ENCODE measurements around the gene MPO.

Gene MPO

DNA sequence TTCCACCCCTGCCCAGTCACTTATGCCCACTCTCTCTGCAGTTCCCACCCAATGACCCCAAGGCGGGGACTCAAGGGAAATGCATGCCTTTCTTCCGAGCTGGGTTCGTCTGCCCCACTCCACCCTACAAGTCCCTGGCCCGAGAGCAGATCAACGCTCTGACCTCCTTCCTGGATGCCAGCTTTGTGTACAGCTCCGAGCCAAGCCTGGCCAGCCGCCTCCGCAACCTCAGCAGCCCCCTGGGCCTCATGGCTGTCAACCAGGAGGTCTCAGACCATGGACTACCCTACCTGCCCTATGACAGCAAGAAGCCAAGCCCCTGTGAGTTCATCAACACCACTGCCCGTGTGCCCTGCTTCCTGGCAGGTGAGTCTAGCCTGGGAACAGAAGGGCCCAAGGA is 28.6 kb downstream of the MPO start:
- H3K27ac Mint-ChIP-seq, result no peak overlapping the region
- peaks cover 16% of the 10 kb centered on the region for H3K4me1 Mint-ChIP-seq (ENCODE audit: low read depth)
- no peak for DNase-seq (ENCODE audit: low spot score)
- H3K4me3 Mint-ChIP-seq, result no peak overlapping the region
- H3K9me3 Mint-ChIP-seq, result no peaks in the 10 kb centered on the region
- peaks cover 39% of the 10 kb centered on the region for H3K27me3 Mint-ChIP-seq (ENCODE audit: low read depth)
- H3K36me3 Mint-ChIP-seq (ENCODE audit: low read depth), result no peaks in the 10 kb centered on the region

GRCh38 chr17:58250344-58251011 is 30.3 kb downstream of the MPO start:
- Mint-ChIP-seq H3K36me3 (ENCODE audit: low read depth) (no peaks in the 10 kb centered on the region), H3K27me3 (ENCODE audit: low read depth) (peaks cover 40% of the 10 kb centered on the region), H3K4me1 (ENCODE audit: low read depth) (peaks cover 16% of the 10 kb centered on the region), H3K9me3 (no peaks in the 10 kb centered on the region), H3K27ac (no peak overlapping the region), H3K4me3 (peak overlapping the region; percentile 74)
- DNase-seq (ENCODE audit: low spot score), result no peak

GRCh38 chr17:58249270-58250133 is 31.2 kb downstream of the MPO start:
- H3K27ac Mint-ChIP-seq, result no peak overlapping the region
- H3K36me3 Mint-ChIP-seq (ENCODE audit: low read depth), result no peaks in the 10 kb centered on the region
- peaks cover 36% of the 10 kb centered on the region for H3K27me3 Mint-ChIP-seq (ENCODE audit: low read depth)

DNA sequence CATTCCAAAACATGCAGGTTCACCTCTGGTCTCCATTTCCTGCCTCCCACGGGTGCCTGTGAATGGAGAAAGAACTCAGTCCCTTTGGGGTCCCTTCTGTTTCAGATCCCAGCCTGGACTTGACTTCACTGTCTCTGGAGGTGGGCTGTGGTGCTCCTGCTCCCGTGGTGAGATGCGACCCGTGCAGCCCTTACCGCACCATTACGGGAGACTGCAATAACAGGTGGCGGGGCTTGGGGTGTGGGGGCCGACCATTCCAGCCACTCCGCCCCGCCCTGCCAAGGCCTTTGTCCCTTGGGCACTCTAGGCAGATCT is 31.8 kb downstream of the MPO start:
- Mint-ChIP-seq H3K4me3 (peak overlapping the region; percentile 74), H3K9me3 (no peaks in the 10 kb centered on the region), H3K36me3 (ENCODE audit: low read depth) (no peaks in the 10 kb centered on the region), H3K27me3 (ENCODE audit: low read depth) (peaks cover 38% of the 10 kb centered on the region), H3K4me1 (ENCODE audit: low read depth) (peaks cover 16% of the 10 kb centered on the region), H3K27ac (no peak overlapping the region)
- DNase-seq (ENCODE audit: low spot score), result no peak

More at GRCh38 chr17:58249270-58250133, 31.2 kb downstream of the MPO start:
- Mint-ChIP-seq H3K4me3 (peak overlapping the region; percentile 74), H3K9me3 (no peaks in the 10 kb centered on the region), H3K4me1 (ENCODE audit: low read depth) (peaks cover 16% of the 10 kb centered on the region)
- peak; percentile 66 for DNase-seq (ENCODE audit: low spot score)

GRCh38 chr17:58247511-58248363 is 33.0 kb downstream of the MPO start:
- Mint-ChIP-seq H3K27me3 (ENCODE audit: low read depth) (peaks cover 39% of the 10 kb centered on the region), H3K36me3 (ENCODE audit: low read depth) (no peaks in the 10 kb centered on the region), H3K4me1 (ENCODE audit: low read depth) (peaks cover 18% of the 10 kb centered on the region), H3K4me3 (peak overlapping the region; percentile 19), H3K9me3 (no peaks in the 10 kb centered on the region), H3K27ac (peak overlapping the region; percentile 5)
- DNase-seq (ENCODE audit: low spot score), result no peak

DNA sequence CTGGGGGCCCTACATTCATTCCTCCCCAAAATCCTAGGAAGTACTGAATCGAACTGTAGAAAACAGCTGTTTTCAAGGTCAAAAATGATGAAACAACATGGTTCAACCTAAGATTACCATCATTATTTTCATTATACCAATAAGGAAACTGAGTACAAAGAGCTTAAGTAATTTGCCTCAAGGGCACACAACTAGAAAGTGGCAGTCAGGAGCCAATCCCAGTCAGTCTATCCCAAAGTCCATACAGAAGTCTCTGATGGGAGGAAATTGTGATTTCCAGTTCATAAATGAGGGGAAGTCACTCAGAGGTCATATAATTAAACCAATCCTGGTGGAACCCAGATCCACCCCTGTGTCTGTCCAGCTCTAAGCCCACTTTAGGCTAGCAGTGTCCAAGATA is 34.0 kb downstream of the MPO start:
- Mint-ChIP-seq H3K36me3 (ENCODE audit: low read depth) (no peaks in the 10 kb centered on the region), H3K9me3 (no peaks in the 10 kb centered on the region), H3K4me3 (no peak overlapping the region), H3K27ac (no peak overlapping the region), H3K4me1 (ENCODE audit: low read depth) (peaks cover 18% of the 10 kb centered on the region), H3K27me3 (ENCODE audit: low read depth) (peaks cover 32% of the 10 kb centered on the region)
- no peak for DNase-seq (ENCODE audit: low spot score)

GRCh38 chr17:58246104-58246740 is 34.5 kb downstream of the MPO start:
- Mint-ChIP-seq H3K27ac (no peak overlapping the region), H3K4me1 (ENCODE audit: low read depth) (peaks cover 18% of the 10 kb centered on the region), H3K36me3 (ENCODE audit: low read depth) (no peaks in the 10 kb centered on the region), H3K9me3 (no peaks in the 10 kb centered on the region), H3K4me3 (no peak overlapping the region), H3K27me3 (ENCODE audit: low read depth) (peaks cover 33% of the 10 kb centered on the region)
- no peak for DNase-seq (ENCODE audit: low spot score)

- DNase-seq (ENCODE audit: low spot score), result no peak
- no peaks in the 10 kb centered on the region for H3K36me3 Mint-ChIP-seq (ENCODE audit: low read depth)
- H3K27ac Mint-ChIP-seq, result no peak overlapping the region
- no peaks in the 10 kb centered on the region for H3K9me3 Mint-ChIP-seq
- H3K4me3 Mint-ChIP-seq, result no peak overlapping the region
- peaks cover 18% of the 10 kb centered on the region for H3K4me1 Mint-ChIP-seq (ENCODE audit: low read depth)
- peaks cover 37% of the 10 kb centered on the region for H3K27me3 Mint-ChIP-seq (ENCODE audit: low read depth)
These were observed 35.2 kb downstream of the MPO start for GRCh38 chr17:58245428-58246103.

DNA sequence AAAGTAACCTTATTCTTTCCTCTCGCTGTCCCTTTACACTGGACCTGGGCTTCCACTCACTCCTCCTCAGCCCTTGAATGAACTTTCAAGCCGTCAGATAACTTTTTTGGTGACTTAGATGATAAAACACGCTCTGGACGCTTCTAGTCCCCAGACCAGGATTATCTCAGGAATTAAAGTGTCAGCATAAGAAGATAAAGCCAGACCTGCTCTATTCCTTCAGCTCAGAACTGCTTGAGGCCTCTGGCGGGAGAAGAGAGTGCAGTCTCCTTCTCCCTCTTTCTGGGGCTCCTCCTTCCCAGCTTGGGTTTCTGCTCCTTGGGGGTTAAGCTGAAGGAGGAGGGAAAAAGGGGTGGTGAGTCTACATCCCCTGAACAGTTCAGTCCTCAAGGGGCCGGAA is 35.8 kb downstream of the MPO start:
- no peaks in the 10 kb centered on the region for H3K36me3 Mint-ChIP-seq (ENCODE audit: low read depth)
- H3K27me3 Mint-ChIP-seq (ENCODE audit: low read depth), result peaks cover 42% of the 10 kb centered on the region
- no peak overlapping the region for H3K27ac Mint-ChIP-seq

GRCh38 chr17:58242171-58242784 is 38.5 kb downstream of the MPO start:
- no peak for DNase-seq (ENCODE audit: low spot score)
- H3K9me3 Mint-ChIP-seq, result no peaks in the 10 kb centered on the region
- H3K27ac Mint-ChIP-seq, result no peak overlapping the region
- no peak overlapping the region for H3K4me3 Mint-ChIP-seq
- H3K36me3 Mint-ChIP-seq (ENCODE audit: low read depth), result no peaks in the 10 kb centered on the region
- H3K4me1 Mint-ChIP-seq (ENCODE audit: low read depth), result peaks cover 2% of the 10 kb centered on the region
- H3K27me3 Mint-ChIP-seq (ENCODE audit: low read depth), result peaks cover 55% of the 10 kb centered on the region

More for the DNA sequence above, 35.8 kb downstream of the MPO start:
- peaks cover 16% of the 10 kb centered on the region for H3K4me1 Mint-ChIP-seq (ENCODE audit: low read depth)
- DNase-seq (ENCODE audit: low spot score), result no peak
- no peak overlapping the region for H3K4me3 Mint-ChIP-seq
- no peaks in the 10 kb centered on the region for H3K9me3 Mint-ChIP-seq

- Mint-ChIP-seq H3K27ac (no peak overlapping the region), H3K36me3 (ENCODE audit: low read depth) (no peaks in the 10 kb centered on the region), H3K4me3 (no peak overlapping the region), H3K4me1 (ENCODE audit: low read depth) (peaks cover 2% of the 10 kb centered on the region), H3K9me3 (no peaks in the 10 kb centered on the region), H3K27me3 (ENCODE audit: low read depth) (peaks cover 70% of the 10 kb centered on the region)
- no peak for DNase-seq (ENCODE audit: low spot score)
These were observed 40.7 kb downstream of the MPO start for GRCh38 chr17:58239987-58240386.

GRCh38 chr17:58238147-58238634 is 42.5 kb downstream of the MPO start, which contains the start of gene LPO:
Gene LPO (plus strand): TSS chr17:58238584. CDS start chr17:58242980, 4,396 bp downstream.
- Mint-ChIP-seq H3K27me3 (ENCODE audit: low read depth) (peaks cover 65% of the 10 kb centered on the region), H3K27ac (no peak within 1 kb of the TSS), H3K4me1 (ENCODE audit: low read depth) (no peaks in the 10 kb centered on the region), H3K9me3 (no peaks in the 10 kb centered on the region), H3K36me3 (ENCODE audit: low read depth) (no peaks in the 10 kb centered on the region), H3K4me3 (no peak within 1 kb of the TSS)
- no peak for DNase-seq (ENCODE audit: low spot score)

- Mint-ChIP-seq H3K27ac (no peak overlapping the region), H3K36me3 (ENCODE audit: low read depth) (no peaks in the 10 kb centered on the region), H3K4me1 (ENCODE audit: low read depth) (peaks cover 10% of the 10 kb centered on the region), H3K4me3 (no peak overlapping the region), H3K27me3 (ENCODE audit: low read depth) (peaks cover 57% of the 10 kb centered on the region), H3K9me3 (no peaks in the 10 kb centered on the region)
- DNase-seq (ENCODE audit: low spot score), result no peak
These were observed 44.3 kb downstream of the MPO start for GRCh38 chr17:58236394-58236793.
